Measurements from ENCODE around the gene BCL2A1.
"Not testable (repeated sequence)": the region's sequence is repeated elsewhere in the genome, so short reads cannot be mapped to it uniquely, and the experiment has no call there.

Gene BCL2A1

DNA sequence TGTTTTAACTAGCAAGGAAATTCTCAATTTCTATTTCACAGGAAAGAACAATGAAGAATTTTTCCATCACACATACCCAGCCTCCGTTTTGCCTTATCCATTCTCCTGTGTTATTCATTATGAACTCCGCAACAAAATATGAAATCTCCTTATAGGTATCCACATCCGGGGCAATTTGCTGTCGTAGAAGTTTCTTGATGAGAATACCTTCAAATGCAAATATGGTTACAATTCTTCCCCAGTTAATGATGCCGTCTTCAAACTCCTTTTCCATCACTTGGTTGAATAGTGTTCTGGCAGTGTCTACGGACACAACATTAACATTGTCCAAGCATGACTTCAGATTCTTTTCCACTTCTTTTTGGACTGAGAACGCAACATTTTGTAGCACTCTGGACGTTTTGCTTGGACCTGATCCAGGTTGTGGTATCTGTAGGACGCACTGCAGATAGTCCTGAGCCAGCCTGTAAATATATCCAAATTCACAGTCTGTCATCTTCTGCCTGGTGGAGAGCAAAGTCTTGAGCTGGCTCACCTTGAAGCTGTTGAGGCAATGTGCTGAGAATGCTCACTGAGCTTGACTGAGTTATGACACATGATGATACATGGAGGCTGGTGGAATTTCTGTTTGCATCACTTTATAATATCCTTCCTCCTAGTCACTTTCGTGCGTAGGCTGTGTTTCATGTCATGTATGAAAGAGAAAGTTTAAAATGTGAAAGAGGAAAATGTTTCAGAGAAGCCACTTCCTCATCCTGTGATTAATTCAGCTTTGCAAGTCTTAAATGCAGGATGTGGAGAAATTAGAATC lies at the start of gene BCL2A1:
Gene BCL2A1, minus strand, starts transcription at position 573 of the 811 bp plus-strand sequence. Its CDS starts 77 bp downstream, at position 496.
- peak; percentile 69 for DNase-seq (ENCODE audit: low read depth)

- no peak for DNase-seq (ENCODE audit: low read depth)
Measured at GRCh38 chr15:80020731-80021130, 49.7 kb upstream of the BCL2A1 start.

GRCh38 chr15:80020149-80020548 lies 49.2 kb upstream of the BCL2A1 start:
- DNase-seq (ENCODE audit: low read depth) = not testable (repeated sequence)

DNA sequence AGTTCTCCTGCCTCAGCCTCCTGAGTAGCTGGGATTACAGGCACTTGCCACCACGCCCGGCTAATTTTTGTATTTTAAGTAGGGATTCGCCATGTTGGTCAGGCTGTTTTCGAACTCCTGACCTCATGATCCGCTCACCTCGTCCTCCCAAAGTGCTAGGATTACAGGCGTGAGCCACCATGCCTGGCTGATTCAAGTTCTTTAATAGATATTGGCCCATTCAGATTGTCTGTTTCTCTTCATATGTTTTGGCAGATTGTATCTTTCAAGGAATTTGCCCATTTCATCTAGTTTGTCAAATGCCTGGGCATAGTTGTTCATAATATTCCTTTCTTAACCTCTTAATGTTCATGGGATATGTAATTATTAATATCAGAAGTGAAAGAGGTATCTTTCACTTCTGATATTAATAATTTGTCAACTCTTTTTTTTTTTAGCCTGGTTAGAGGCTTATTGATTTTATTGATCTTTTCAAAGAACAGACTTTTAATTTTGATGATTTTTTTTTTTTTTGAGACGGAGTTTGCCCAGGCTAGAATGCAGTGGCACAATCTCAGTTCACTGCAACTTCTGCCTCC lies 48.3 kb upstream of the BCL2A1 start:
- no peak for DNase-seq (ENCODE audit: low read depth)

GRCh38 chr15:80017139-80017538 lies 46.1 kb upstream of the BCL2A1 start:
- DNase-seq (ENCODE audit: low read depth) = not testable (repeated sequence)

DNA sequence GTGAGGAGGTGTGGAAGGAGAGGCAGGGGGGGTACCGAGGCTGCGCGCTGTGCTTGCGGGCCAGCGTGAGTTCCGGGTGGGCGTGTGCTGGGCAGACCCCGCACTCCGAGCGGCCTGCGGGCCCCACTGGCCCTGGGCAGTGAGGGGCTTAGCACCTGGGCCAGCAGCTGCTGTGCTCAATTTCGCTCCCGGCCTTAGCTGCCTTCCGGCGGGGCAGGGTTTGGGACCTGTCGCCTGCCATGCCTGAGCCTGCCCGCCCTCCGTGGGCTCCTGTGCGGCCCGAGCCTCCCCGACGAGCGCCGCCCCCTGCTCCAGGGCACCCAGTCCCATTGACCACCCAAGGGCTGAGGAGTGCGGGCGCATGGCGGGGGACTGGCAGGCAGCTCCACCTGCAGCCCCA lies 45.5 kb upstream of the BCL2A1 start:
- not testable (repeated sequence) for DNase-seq (ENCODE audit: low read depth)

DNA sequence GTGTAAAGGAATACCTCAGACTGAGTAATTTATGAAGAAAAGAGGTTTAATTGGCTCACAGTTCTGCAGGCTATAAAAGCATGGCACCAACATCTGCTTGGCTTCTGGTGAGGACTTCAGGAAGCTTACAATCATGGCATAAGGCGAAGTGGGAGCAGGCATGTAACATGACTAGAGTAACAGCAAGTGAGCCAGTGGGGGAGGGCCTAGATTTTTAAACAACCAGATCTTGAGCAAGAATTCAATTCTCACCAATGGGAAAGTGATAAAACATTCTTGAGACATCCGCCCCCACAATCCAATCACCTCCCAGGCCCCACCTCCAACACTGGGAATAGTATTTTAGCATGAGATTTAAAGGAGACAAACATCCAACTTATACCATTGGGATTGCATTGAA lies 44.2 kb upstream of the BCL2A1 start:
- DNase-seq (ENCODE audit: low read depth) = no peak

GRCh38 chr15:80014186-80014585 lies 43.2 kb upstream of the BCL2A1 start:
- not testable (repeated sequence) for DNase-seq (ENCODE audit: low read depth)

GRCh38 chr15:80012060-80012726 lies 41.2 kb upstream of the BCL2A1 start:
- no peak for DNase-seq (ENCODE audit: low read depth)

DNA sequence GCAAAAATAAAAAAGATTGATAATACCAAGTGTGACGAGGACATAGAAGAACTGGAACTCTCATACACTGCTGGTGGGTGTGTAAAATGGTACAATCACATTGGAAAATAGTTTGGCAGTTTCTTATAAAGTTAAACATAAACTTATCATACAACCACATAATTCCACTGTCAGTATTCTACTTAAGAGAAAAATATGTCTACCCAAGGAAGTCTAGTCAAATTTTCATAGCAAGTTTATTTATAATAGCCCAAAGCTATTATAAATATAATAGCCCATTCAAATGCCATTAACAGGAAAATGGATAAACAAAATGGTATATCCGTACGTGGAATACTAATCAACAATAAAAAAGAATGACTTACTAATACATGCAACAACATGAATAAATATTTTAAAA lies 40.6 kb upstream of the BCL2A1 start:
- DNase-seq (ENCODE audit: low read depth) = no peak

DNA sequence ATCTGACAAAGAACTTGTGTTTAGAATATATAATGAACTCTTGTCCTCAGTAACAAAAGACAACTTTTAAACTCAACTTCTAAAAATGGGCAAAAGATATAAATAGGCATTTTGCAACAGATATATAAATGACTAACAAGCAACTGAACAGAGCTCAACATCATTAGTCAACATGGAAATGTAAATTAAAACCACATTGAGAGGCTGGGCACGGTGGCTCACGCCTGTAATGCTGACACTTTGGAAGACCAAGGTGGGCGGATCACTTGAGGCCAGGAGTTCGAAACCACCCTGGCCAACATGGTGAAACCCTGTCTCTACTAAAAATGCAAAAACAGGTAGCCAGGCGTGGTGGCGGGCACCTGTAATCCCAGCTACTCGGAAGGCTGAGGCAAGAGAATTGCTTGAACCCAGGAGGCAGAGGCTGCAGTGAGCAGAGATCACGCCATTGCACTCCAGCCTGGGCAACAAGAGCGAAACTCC lies 40.1 kb upstream of the BCL2A1 start:
- not testable (repeated sequence) for DNase-seq (ENCODE audit: low read depth)

- DNase-seq (ENCODE audit: low read depth) = no peak
Measured at GRCh38 chr15:80010131-80010673, 39.2 kb upstream of the BCL2A1 start.

DNA sequence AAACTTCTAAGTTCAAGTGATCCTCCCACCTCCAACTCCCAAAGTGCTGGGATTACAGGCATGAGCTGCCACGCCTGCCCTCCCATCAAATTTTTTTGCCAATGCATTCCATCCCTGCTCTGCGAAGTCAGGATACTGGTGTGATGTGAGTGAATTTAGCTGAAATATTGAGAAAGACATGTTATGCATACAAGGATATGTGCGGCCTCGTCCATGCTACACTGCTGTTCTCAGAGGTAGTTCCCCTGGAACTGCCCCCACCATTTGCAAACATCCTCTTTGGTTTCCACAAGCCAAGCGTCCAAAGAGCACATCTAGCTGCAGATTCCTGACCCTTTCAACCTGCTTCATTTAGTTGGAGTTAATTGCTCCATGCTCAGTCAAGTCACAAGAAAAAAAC lies 36.5 kb upstream of the BCL2A1 start:
- DNase-seq (ENCODE audit: low read depth) = no peak

- no peak for DNase-seq (ENCODE audit: low read depth)
Measured at GRCh38 chr15:80006946-80007345, 36.0 kb upstream of the BCL2A1 start.

DNA sequence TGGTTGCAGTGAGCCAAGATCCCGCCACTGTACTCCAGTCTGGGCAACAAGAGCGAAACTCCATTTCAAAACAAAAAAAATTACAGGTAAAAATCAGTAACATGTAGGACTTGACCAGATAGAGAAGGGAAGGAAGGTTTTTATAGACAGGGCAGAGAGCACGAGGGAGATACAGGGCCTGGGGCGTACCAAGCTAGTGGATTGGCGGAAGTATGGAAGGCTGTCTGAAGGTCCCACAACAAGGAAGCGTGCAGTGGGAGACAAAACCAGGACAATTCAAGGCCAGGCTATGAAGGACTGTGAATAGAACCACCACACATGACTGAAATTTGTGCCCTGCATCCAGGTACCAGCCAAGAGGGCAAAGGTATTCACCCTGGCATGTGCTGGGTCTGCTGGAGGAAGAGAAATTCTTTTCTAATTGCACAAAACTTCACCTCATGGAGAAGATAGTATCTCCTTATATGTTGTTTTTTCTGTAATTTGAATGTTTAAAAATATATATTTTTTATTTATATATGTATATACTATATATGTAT lies 33.0 kb upstream of the BCL2A1 start:
- DNase-seq (ENCODE audit: low read depth) = no peak

- no peak for DNase-seq (ENCODE audit: low read depth)
Measured at GRCh38 chr15:80003171-80003570, 32.2 kb upstream of the BCL2A1 start.

- no peak for DNase-seq (ENCODE audit: low read depth)
Measured at GRCh38 chr15:80002267-80002666, 31.3 kb upstream of the BCL2A1 start.

DNA sequence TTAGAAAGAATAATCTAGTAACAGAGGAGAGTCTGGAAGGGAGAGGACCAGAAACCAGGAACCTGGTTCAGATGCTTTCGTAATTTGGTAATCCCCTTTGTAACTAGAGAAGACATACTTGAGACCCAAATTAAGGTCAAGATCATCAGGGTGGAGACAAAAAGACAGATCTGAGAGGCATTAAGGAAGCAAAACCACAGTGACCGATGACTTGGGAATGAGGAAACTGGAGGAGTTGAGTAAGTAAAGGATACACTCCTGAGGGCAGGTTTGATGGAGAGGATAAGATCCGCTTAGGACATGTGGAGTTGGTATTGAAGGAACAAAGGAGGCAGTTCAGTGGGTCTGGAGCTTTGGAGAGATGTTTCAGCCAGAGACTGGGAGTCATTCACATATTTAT lies 23.6 kb upstream of the BCL2A1 start:
- DNase-seq (ENCODE audit: low read depth) = no peak

DNA sequence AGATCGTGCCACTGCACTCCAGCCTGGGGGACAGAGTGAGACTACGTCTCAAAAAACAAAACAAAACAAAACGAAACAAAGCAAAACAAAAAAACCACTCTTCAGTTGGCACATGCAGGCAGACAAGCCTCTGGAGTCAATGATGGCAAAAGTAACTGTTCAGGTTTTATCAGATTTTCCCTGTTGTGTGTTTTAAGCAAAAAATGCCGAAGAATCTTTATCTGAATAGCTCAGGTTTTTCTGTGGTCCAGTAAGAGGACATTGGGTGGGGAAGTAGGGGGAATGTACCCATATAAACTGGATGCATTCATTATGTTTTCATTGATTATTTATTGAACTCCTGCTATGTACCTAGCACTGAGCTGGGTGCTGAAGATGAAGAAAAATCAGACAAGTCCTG lies 20.8 kb upstream of the BCL2A1 start:
- no peak for DNase-seq (ENCODE audit: low read depth)

- DNase-seq (ENCODE audit: low read depth) = no peak
Measured at GRCh38 chr15:79990997-79991334, 20.0 kb upstream of the BCL2A1 start.

GRCh38 chr15:79990280-79990996 lies 19.4 kb upstream of the BCL2A1 start:
- DNase-seq (ENCODE audit: low read depth) = no peak

- DNase-seq (ENCODE audit: low read depth) = no peak
Measured at GRCh38 chr15:79989682-79990081, 18.7 kb upstream of the BCL2A1 start.

Data from stimulated activated CD4-positive, alpha-beta T cell treated with anti-CD3 and anti-CD28 coated beads, Interleukin-2, amount 100 ng/mL, for 4 hours (primary cell).